GM12801 (cell line): ENCODE data around the gene COMMD1.

ENCODE experiments used
- CTCF ChIP-seq: IDR thresholded peaks from one replicate; pipeline ENCODE4 v1.5.1; 2011; ENCODE audit warnings: control low read depth; ENCODE audit not compliant: insufficient read length; ENCODE audit errors: extremely low read depth

COMMD1 gene

DNA sequence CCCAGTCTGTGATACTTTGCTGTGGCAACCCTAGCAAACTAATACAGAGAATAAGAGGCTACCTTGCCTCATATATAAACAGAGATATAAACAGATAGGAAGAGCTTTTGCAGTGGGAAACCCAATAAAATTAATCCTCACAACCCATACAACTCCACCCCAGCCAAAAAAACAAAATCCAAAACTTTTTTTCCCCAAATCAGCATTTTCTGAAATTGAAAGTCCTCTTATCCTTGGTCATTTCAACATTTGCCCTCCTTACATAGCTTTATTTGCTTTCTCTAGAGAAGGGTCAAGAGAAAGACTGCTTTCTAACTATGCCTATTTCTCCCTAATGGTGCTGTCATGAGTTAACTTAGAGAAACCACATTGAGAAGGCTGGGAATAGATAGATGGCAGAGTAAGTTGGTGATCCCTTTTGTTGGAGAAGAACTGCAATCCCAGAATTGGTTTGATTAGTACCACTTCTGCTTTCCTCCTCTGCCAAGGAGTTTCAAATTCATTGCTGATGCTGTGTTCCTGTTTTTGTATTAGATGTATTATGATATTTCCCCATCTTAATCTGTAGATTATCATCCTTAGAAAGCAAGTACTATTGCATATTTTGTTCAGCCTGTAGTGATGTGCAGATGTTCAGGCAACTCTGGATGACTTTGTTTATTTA, 214.0 kb downstream of the COMMD1 start:
- TF ChIP-seq CTCF = no peak

GRCh38 chr2:62133320-62133823, 227.9 kb downstream of the COMMD1 start:
- no peak for TF ChIP-seq CTCF

GRCh38 chr2:62136956-62137830, 231.7 kb downstream of the COMMD1 start:
- no peak for TF ChIP-seq CTCF

GRCh38 chr2:62140426-62141141, 235.1 kb downstream of the COMMD1 start:
- TF ChIP-seq CTCF = no peak

DNA sequence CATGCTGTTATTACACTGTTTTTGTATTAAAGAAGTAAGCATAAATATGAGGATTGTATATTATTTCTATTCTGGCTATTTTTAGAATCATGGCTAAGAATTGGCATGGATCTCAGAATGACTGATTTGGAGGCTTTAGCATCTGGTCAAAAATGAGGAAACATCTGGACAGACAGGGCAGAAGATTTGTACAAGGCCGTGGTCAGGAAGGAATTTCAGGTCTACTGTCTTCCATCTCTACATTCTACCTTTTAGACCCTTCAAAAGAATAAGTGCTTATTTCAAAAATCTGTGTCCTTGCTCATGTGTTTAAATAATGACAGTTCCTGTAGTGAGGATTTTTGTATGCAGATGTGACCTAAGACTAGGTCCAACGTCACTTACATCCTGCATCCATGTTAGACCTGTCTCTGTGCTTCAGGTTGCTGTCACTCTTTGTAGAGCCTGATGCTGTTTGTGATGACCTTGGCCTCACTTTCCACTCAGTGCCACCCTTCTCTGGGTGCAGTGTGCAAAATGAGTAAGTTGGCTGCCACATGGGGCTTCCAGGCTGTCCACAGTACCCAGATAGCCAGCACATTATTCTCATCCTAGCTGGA, 235.8 kb downstream of the COMMD1 start:
- TF ChIP-seq CTCF = no peak

GRCh38 chr2:62142054-62142453, 236.6 kb downstream of the COMMD1 start:
- TF ChIP-seq CTCF = no peak

GRCh38 chr2:62143696-62144095, 238.2 kb downstream of the COMMD1 start:
- no peak for TF ChIP-seq CTCF
